LNCAP (cell line): ENCODE measurements around the gene CPVL.

ENCODE experiments used
- TF ChIP-seq, protein P1 (sequence below): fragments of 450-650 bp; IDR thresholded peaks from 2 replicates; pipeline ENCODE4 v1.5.1; 2017; ENCODE audit warnings: mild to moderate bottlenecking

The CPVL gene

DNA sequence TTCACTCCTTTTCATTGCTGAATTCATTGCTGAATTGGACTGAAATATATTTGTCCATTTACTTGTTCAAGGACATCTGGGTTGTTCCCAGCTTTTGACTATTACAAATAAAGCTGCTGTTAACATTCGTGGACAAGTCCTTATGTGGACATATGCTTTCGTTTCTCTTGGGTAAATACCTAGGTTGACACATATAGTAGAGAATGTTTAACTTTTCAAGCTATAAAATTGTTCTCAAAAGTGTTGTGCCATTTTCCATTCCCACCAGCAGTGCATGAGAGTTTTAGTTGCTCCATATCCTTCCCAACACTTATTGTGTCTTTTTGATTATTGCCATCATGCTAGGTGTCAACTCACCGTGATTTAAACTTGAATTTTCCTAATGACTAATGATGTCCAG lies 17.5 kb upstream of the CPVL start:
- TF ChIP-seq, protein P1, sequence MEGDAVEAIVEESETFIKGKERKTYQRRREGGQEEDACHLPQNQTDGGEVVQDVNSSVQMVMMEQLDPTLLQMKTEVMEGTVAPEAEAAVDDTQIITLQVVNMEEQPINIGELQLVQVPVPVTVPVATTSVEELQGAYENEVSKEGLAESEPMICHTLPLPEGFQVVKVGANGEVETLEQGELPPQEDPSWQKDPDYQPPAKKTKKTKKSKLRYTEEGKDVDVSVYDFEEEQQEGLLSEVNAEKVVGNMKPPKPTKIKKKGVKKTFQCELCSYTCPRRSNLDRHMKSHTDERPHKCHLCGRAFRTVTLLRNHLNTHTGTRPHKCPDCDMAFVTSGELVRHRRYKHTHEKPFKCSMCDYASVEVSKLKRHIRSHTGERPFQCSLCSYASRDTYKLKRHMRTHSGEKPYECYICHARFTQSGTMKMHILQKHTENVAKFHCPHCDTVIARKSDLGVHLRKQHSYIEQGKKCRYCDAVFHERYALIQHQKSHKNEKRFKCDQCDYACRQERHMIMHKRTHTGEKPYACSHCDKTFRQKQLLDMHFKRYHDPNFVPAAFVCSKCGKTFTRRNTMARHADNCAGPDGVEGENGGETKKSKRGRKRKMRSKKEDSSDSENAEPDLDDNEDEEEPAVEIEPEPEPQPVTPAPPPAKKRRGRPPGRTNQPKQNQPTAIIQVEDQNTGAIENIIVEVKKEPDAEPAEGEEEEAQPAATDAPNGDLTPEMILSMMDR: no peak

DNA sequence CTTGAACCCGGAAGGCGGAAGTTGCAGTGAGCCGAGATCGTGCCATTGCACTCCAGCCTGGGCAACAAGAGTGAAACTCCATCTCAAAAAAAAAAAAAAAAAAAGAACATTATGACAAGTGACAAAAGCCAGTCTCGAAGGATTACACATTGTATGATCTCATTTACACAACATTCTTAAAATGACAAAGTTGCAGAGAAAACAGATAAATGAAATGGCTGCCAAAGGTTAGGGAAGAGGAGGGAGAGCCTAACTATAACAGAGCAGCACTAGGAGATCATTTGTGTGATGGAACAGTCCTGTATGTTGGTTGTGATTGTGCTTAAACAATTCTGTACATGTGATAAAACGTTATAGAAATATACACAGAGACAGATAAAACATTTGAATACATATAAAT lies 16.2 kb upstream of the CPVL start:
- TF ChIP-seq, protein P1: no peak

DNA sequence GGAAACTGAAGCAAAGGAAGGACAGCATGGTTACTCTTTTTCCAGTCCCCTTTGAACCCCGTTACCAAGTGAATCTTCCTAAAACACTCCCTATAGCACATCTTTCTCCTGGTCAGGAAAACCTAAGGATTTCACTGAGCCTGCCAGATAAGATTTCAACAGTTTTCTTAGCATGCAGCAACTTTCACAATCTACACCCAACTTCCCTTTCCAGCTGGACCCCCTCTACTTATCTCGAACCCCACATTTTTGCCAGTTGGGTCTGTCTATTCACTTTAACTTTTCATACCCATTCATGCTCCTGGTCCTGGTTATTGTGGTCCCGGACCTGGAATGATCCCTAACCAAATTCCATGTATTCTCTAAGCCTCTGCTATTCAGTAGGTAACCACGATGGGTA lies 14.9 kb upstream of the CPVL start:
- TF ChIP-seq, protein P1: no peak

DNA sequence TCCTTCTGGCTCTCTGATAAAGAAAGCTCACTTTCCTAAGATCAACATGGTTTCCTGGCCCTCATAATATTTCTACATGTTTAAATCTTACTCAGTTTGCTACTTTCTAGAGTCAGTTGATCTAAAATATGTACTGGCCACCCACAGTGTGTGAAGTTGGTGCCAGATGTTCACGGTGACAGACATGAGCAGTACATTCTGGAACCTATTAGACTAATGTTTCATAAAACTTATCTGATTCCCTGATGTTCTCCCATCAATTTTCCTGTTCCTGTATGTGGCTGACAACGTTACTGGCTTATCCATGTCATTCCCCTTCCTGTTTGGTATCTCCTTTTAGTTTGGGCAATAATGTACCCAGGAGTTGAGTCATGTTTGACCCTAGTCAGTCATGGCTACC lies 13.7 kb upstream of the CPVL start:
- TF ChIP-seq, protein P1: no peak

DNA sequence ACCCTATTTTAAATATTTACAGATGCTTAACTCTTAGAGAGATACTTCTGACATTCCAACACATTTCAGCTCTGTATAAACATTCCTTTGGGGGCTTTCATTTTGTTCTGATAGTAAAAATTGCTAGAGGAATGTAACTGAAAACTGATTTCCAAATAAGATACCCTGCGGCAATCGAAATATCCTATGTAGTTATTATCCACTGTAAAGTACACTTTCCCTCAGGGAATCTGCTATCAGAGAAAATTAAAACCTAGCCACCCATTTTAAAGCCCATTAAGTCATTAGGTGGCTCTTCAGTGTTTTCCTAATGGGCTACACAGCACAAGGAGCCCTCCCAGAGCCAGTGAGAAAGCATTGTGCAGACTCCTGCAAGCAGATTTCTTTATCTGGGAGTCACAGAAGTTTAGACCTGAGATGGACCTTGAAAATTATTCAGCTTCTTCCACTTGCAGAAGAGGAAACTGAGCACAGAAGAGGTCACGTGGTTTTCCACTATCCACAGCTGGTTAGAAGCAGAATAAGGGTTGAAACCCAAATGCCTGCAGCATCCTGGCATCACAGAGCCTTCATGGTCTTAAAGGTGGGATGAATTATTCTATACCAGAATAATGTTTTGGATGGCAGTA lies 12.6 kb upstream of the CPVL start:
- TF ChIP-seq, protein P1: no peak

DNA sequence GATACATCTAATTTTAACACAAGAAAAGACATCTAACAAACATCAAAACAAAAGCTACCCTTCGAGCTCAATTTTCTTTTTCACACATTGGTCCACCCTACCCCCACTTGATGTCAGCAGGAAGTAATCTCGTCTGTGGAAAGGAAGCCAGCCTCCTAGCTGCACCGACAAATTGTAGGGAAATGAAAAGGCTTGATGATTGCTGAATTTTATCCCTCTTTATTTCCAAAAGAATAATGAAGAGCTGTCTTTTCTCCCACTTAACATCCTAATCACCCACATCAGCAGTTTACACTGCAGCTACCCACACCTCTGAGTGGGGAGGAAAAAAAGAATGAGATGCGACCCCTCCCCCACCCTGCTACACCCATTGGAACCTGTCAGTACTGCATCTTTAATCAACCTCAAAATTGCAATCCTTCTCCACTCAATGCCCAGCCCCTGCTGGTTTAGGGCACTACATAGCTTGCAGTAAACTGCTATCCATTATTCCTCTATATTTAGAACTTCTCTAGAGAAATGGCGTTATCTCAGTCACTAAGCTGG lies 10.6 kb upstream of the CPVL start:
- TF ChIP-seq, protein P1: no peak

DNA sequence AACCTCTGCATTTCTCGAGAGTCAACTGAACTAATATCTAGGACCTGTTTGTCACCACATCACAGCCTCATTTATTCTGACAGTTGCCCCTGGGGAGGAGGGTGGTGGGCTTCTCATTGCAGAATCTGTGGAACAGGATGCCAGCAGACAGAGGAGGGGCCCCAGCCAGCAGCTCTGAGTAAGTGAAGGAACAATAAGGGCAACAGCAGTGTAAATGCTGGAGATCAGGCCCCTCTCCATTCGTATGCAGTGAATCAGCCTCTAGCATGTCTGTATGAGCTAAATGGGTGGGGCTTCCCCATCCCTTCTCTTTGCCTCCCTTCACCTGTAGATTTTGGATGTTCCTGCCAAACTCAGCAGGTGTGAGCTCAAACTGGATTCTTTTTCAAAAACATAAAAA lies 7.7 kb upstream of the CPVL start:
- TF ChIP-seq, protein P1: no peak

DNA sequence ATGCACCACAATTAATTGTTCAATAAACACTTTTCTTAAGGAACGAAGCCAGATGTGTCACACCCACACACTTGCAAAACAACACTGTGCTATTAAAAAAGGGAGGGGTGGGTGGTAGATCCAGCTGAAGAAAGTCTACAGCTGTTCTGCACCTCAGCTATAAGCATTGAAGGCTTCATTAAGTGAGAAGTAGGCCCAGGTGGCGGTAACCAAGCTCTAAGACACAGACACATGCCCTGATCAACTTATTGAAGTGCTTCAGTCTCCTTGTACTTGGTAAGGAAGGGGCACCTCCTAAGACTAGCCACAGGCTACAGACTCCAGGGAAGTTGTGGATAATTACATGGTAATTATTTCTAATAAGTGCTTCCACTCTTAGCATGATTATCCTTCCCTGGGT lies 4.5 kb upstream of the CPVL start:
- TF ChIP-seq, protein P1: no peak
